ENCODE results near the gene OR51I2.

The OR51I2 gene

GRCh38 chr11:5420993-5421392 is 28.1 kb upstream of the OR51I2 start:
- CTCF ChIA-PET = interaction anchor here (0.9 kb wide), 1 partner anchor 821 kb away, joined by 3 read pairs; no protein-coding TSS in a partner anchor
- TF ChIP-seq IKZF3 (tag by site-specific recombination; IDR thresholded peaks at IDR 0.05) (no peak), GLI4 (tag by site-specific recombination; IDR thresholded peaks at IDR 0.05) (no peak), SCRT2 (tag by site-specific recombination; IDR thresholded peaks at IDR 0.05) (no peak), FEZF1 (tag by site-specific recombination; IDR thresholded peaks at IDR 0.05) (no peak), TRIM28 (IDR thresholded peaks at IDR 0.05; ENCODE audit: borderline replicate concordance, low read length) (no peak)
- H3K36me3 ChIP-seq (ENCODE audit: control insufficient read depth in 2 of 2, insufficient read depth in 1 of 2, low read length in 2 of 2) = no peaks in the 10 kb centered on the region
- no peaks in the 10 kb centered on the region for H3K9me3 ChIP-seq (ENCODE audit: control insufficient read depth, insufficient read depth, low read depth, low read length)
- H3K4me1 ChIP-seq (ENCODE audit: control insufficient read depth, insufficient read depth, low read length) = no peaks in the 10 kb centered on the region
- POLR2A ChIA-PET = no interaction called here
- H3K27ac ChIP-seq (ENCODE audit: extremely low read depth, low read depth, low read length) = no peak overlapping the region
- no peak overlapping the region for H3K4me3 ChIP-seq (ENCODE audit: low read depth, low read length)

- TF ChIP-seq ZNF132 (tag by site-specific recombination; IDR thresholded peaks at IDR 0.05; ENCODE audit: borderline replicate concordance) = no peak
- no peak for TF ChIP-seq ATF2 (tag by site-specific recombination; IDR thresholded peaks at IDR 0.05; ENCODE audit: low read depth)
- TF ChIP-seq ZNF335 (tag by site-specific recombination; conservative IDR thresholded peaks at IDR 0.05) = no peak
- TF ChIP-seq KLF7 (tag by site-specific recombination; IDR thresholded peaks at IDR 0.05; ENCODE audit: borderline replicate concordance) = no peak
- TF ChIP-seq ZNF654 (tag by site-specific recombination; IDR thresholded peaks at IDR 0.05; ENCODE audit: low read depth) = no peak
- no peak for TF ChIP-seq ZNF48 (tag by site-specific recombination; IDR thresholded peaks at IDR 0.05)
- no peak for TF ChIP-seq ZNF426 (tag by site-specific recombination; IDR thresholded peaks at IDR 0.05)
- no peak for TF ChIP-seq KLF10 (tag by site-specific recombination; IDR thresholded peaks at IDR 0.05)
- no peak for TF ChIP-seq ZNF549 (tag by site-specific recombination; IDR thresholded peaks at IDR 0.05)
- no peak for TF ChIP-seq REST (tag by site-specific recombination; IDR thresholded peaks at IDR 0.05)
- no peak for TF ChIP-seq ZBTB17 (tag by site-specific recombination; IDR thresholded peaks at IDR 0.05)
- Histone ChIP-seq H3K4me3 (ENCODE audit: low read depth, low read length) (no peak within 1 kb of the TSS), H3K9me3 (ENCODE audit: control insufficient read depth, insufficient read depth, low read depth, low read length) (no peaks in the 10 kb centered on the region), H3K27ac (ENCODE audit: extremely low read depth, low read depth, low read length) (no peak within 1 kb of the TSS), H3K4me1 (ENCODE audit: control insufficient read depth, insufficient read depth, low read length) (no peaks in the 10 kb centered on the region), H3K36me3 (ENCODE audit: control insufficient read depth in 2 of 2, insufficient read depth in 1 of 2, low read length in 2 of 2) (no peaks in the 10 kb centered on the region)
- CTCF ChIA-PET = no interaction called here
- POLR2A ChIA-PET = no interaction called here
Observed at GRCh38 chr11:5421811-5422210, 27.3 kb upstream of the OR51I2 start, which contains the start of gene OR51Q1. OR51Q1 (plus strand) TSS chr11:5422111; CDS start chr11:5422201, 90 bp downstream.

- no peak for TF ChIP-seq ZNF404 (tag by site-specific recombination; IDR thresholded peaks at IDR 0.05)
- TF ChIP-seq ZNF785 (tag by site-specific recombination; IDR thresholded peaks at IDR 0.05) = no peak
- TF ChIP-seq ZNF292 (tag by site-specific recombination; IDR thresholded peaks at IDR 0.05; ENCODE audit: borderline replicate concordance, low read depth) = no peak
- no peak for TF ChIP-seq PBX3 (CRISPR knock-in tag; IDR thresholded peaks at IDR 0.05)
- no peak for TF ChIP-seq PRDM1 (tag by site-specific recombination; IDR thresholded peaks at IDR 0.05)
- TF ChIP-seq OVOL3 (tag by site-specific recombination; IDR thresholded peaks at IDR 0.05) = no peak
- TF ChIP-seq INSM2 (tag by site-specific recombination; IDR thresholded peaks at IDR 0.05) = no peak
- TF ChIP-seq GLI4 (tag by site-specific recombination; IDR thresholded peaks at IDR 0.05) = no peak
- TF ChIP-seq KLF9 (tag by site-specific recombination; IDR thresholded peaks at IDR 0.05; ENCODE audit: low read depth) = no peak
- TF ChIP-seq ZNF639 (tag by site-specific recombination; IDR thresholded peaks at IDR 0.05) = no peak
- Histone ChIP-seq H3K4me1 (ENCODE audit: control insufficient read depth, insufficient read depth, low read length) (no peaks in the 10 kb centered on the region), H3K4me3 (ENCODE audit: low read depth, low read length) (no peak overlapping the region), H3K36me3 (ENCODE audit: control insufficient read depth in 2 of 2, insufficient read depth in 1 of 2, low read length in 2 of 2) (no peaks in the 10 kb centered on the region), H3K9me3 (ENCODE audit: control insufficient read depth, insufficient read depth, low read depth, low read length) (no peaks in the 10 kb centered on the region), H3K27ac (ENCODE audit: extremely low read depth, low read depth, low read length) (no peak overlapping the region)
- ChIA-PET POLR2A (no interaction called here), CTCF (no interaction called here)
Observed at GRCh38 chr11:5423131-5423530, 26.0 kb upstream of the OR51I2 start.

Measured in HEK293 (cell line).